ENCODE data around the gene RPS6KA4.

GRCh38 chr11:64381350-64381749 is 22.4 kb downstream of the RPS6KA4 start:
- TF ChIP-seq, protein P1, sequence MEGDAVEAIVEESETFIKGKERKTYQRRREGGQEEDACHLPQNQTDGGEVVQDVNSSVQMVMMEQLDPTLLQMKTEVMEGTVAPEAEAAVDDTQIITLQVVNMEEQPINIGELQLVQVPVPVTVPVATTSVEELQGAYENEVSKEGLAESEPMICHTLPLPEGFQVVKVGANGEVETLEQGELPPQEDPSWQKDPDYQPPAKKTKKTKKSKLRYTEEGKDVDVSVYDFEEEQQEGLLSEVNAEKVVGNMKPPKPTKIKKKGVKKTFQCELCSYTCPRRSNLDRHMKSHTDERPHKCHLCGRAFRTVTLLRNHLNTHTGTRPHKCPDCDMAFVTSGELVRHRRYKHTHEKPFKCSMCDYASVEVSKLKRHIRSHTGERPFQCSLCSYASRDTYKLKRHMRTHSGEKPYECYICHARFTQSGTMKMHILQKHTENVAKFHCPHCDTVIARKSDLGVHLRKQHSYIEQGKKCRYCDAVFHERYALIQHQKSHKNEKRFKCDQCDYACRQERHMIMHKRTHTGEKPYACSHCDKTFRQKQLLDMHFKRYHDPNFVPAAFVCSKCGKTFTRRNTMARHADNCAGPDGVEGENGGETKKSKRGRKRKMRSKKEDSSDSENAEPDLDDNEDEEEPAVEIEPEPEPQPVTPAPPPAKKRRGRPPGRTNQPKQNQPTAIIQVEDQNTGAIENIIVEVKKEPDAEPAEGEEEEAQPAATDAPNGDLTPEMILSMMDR (IDR thresholded peaks at IDR 0.05; ENCODE audit: poor library complexity, severe bottlenecking), result no peak
- TF ChIP-seq MXI1 (conservative IDR thresholded peaks at IDR 0.05; ENCODE audit: poor library complexity, severe bottlenecking), result no peak
